GM12878 (cell line): ENCODE data around the gene TRIM9. TPM values are rescaled to one million over a fixed set of nuclear protein-coding genes. Genes with fewer than 3 reads are reported as not detected.

Experiments
- ATAC-seq: fragments of 200-7000 bp; cut with Tn5 transposase; 3 replicates; pipeline ENCODE4 v1.9.1; 2020; ENCODE audit warnings: mild to moderate bottlenecking, moderate library complexity
- BruUV-seq: library from RNA; stranded (reverse); fragments of 400-500 nt; replicated peaks from 2 replicates; lab custom pipeline; 2021; lab: Mats Ljungman, UMichigan
- CTCF ChIA-PET: fragments of 300-600 bp; sonication (Branson Sonifier 250); formaldehyde crosslinking; extraction: SDS; loops from one replicate; lab custom pipeline; 2021; ENCODE audit warnings: inconsistent platforms; lab: Yijun Ruan, JAX
- POLR2A ChIA-PET: fragments of 350-600 bp; formaldehyde crosslinking; extraction: SDS; loops from one replicate; lab custom pipeline; 2021; ENCODE audit warnings: inconsistent platforms; lab: Charles Lee
- RAD21 ChIA-PET: fragments of 300-600 bp; sonication (Branson Sonifier 250); formaldehyde crosslinking; loops from one replicate; lab custom pipeline; 2023; ENCODE audit warnings: antibody characterized with exemption; ENCODE audit not compliant: unreplicated experiment; lab: Charles Lee
- SMC1A ChIA-PET: fragments of 300-600 bp; sonication (Branson Sonifier 250); formaldehyde crosslinking; loops from one replicate; lab custom pipeline; 2023; ENCODE audit not compliant: unreplicated experiment, uncharacterized antibody; lab: Charles Lee
- DNase-seq: peaks from one replicate; pipeline ENCODE4 v3.0.0-alpha.2; 2011; ENCODE audit warnings: low read depth, low spot score
- FAIRE-seq: peaks from 3 replicates; lab custom pipeline; 2011; peaks lifted over from hg19 to GRCh38; lab: Jason Lieb, UNC
- H2AFZ ChIP-seq: 2 replicates; pipeline ENCODE4 v1.6.0; 2011; ENCODE audit warnings: low read depth, low read length, control low read depth; ENCODE audit not compliant: control insufficient read depth
- H3K27ac ChIP-seq: 2 replicates; pipeline ENCODE4 v1.5.1; 2011; ENCODE audit warnings: control low read depth; ENCODE audit not compliant: control insufficient read depth, insufficient read depth
- H3K27me3 ChIP-seq, 2 experiments: replicated peaks in 1 of 2; 2 replicates each; pipeline versions ENCODE4 v1.6.0 to v1.6.1; 2011; ENCODE audit warnings: low read length in 1 of 2; ENCODE audit not compliant: control insufficient read depth in 2 of 2, insufficient read depth in 2 of 2
- H3K36me3 ChIP-seq, 2 experiments: 2 replicates each; pipeline ENCODE4 v1.5.1; 2011; ENCODE audit warnings: low read length in 1 of 2; ENCODE audit not compliant: control insufficient read depth in 2 of 2, insufficient read depth in 2 of 2
- H3K4me1 ChIP-seq: 2 replicates; pipeline ENCODE4 v1.6.1; 2011; ENCODE audit warnings: mild to moderate bottlenecking, low read length, moderate library complexity, mixed read lengths; ENCODE audit not compliant: control insufficient read depth, insufficient read depth
- H3K4me2 ChIP-seq: 2 replicates; pipeline ENCODE4 v1.6.0; 2011; ENCODE audit warnings: control low read depth; ENCODE audit not compliant: control insufficient read depth, insufficient read depth
- H3K4me3 ChIP-seq: fragments of 200-600 bp; sonication (generic); 2 replicates; pipeline ENCODE4 v1.5.1; 2016
- H3K79me2 ChIP-seq: 2 replicates; pipeline ENCODE4 v1.6.0; 2011; ENCODE audit warnings: low read length; ENCODE audit not compliant: control insufficient read depth, insufficient read depth
- H3K9ac ChIP-seq: 2 replicates; pipeline ENCODE4 v1.8.0; 2011; ENCODE audit warnings: low read length, control low read depth, mixed read lengths; ENCODE audit not compliant: control insufficient read depth, insufficient read depth
- H3K9me3 ChIP-seq: replicated peaks from 3 replicates; pipeline ENCODE4 v1.5.1; 2011; ENCODE audit warnings: mild to moderate bottlenecking, low read length; ENCODE audit not compliant: control insufficient read depth, insufficient read depth
- H4K20me1 ChIP-seq: 2 replicates; pipeline ENCODE4 v1.6.0; 2011; ENCODE audit not compliant: control insufficient read depth, insufficient read depth
- ETV6 ChIP-seq, 2 experiments: fragments of 450-650 bp in 1 of 2; IDR thresholded peaks in 1 of 2; conservative IDR thresholded peaks in 1 of 2; 2 replicates each; pipeline ENCODE4 v1.6.1; 2014; ENCODE audit warnings: antibody characterized with exemption in 1 of 2, borderline replicate concordance in 1 of 2, low read depth in 1 of 2, mild to moderate bottlenecking in 1 of 2, moderate library complexity in 1 of 2
- GABPA ChIP-seq: IDR thresholded peaks from 2 replicates; pipeline ENCODE4 v1.6.1; 2014; ENCODE audit warnings: antibody characterized with exemption, low read depth, mild to moderate bottlenecking, inconsistent platforms
- NBN ChIP-seq: fragments of 450-650 bp; IDR thresholded peaks from 2 replicates; pipeline ENCODE4 v1.6.1; 2016
- NKRF ChIP-seq: fragments of 450-650 bp; conservative IDR thresholded peaks from 2 replicates; pipeline ENCODE4 v1.6.1; 2017; ENCODE audit warnings: mild to moderate bottlenecking, moderate library complexity
- PML ChIP-seq: IDR thresholded peaks from 2 replicates; pipeline ENCODE4 v1.6.1; 2012; ENCODE audit warnings: low read length, inconsistent platforms
- SUPT20H ChIP-seq: IDR thresholded peaks from 2 replicates; pipeline ENCODE4 v1.6.1; 2011; ENCODE audit warnings: low read depth, mild to moderate bottlenecking, low read length, moderate library complexity, borderline replicate concordance; ENCODE audit not compliant: control insufficient read depth
- ZNF592 ChIP-seq: fragments of 450-650 bp; IDR thresholded peaks from 2 replicates; pipeline ENCODE4 v1.6.1; 2017; ENCODE audit warnings: mild to moderate bottlenecking, moderate library complexity
- WGBS: methylation state at CpG from one replicate; pipeline ENCODE4 v1.1.6; 2016; ENCODE audit warnings: low lambda C conversion rate; ENCODE audit not compliant: insufficient replicate concordance, insufficient coverage; ENCODE audit errors: missing lambda C conversion rate; 5-methylcytosine and 5-hydroxymethylcytosine counted together
- in situ Hi-C: fragments of 300-500 bp; cut with MboI; formaldehyde crosslinking; loops from 9 replicates; pipeline ENCODE4 v1.14.3; 2018; ENCODE audit warnings: mixed read lengths
- intact Hi-C: fragments of 100-400 bp; cut with micrococcal nuclease; formaldehyde crosslinking; loops from one replicate; pipeline ENCODE4 v1.14.2; 2022; ENCODE audit not compliant: unreplicated experiment
- polyA plus RNA-seq, 11 experiments: library from polyadenylated mRNA; depleted of rRNA in 4 of 11; unstranded in 6 of 11; stranded (reverse) in 5 of 11; fragments of >200 nt; fragmentation: Nextera tagmentation in 4 of 11; fragmentation: Illumina TruSeq in 1 of 11; extraction: Ambion mirVana in 4 of 11; extraction: Trizol in 1 of 11; gene quantifications; 1 replicate in 1 of 11; 2 replicates in 10 of 11; pipeline versions ENCODE4 v1.2.1 to v1.2.3, GENCODE V29; 2011 to 2016; ENCODE audit warnings: inconsistent platforms in 2 of 11, missing spikeins in 2 of 11, low read depth in 1 of 11
- total RNA-seq, 4 experiments: library from RNA; depleted of rRNA in 3 of 4; stranded (reverse); fragments of >200 nt in 3 of 4; fragmentation: Illumina TruSeq in 1 of 4; extraction: Trizol in 1 of 4; gene quantifications; 2 replicates each; pipeline versions ENCODE4 v1.2.1 to v1.2.3, GENCODE V29; 2013 to 2021
- TF ChIP-seq, protein P1 (sequence below), 3 experiments: IDR thresholded peaks in 2 of 3; conservative IDR thresholded peaks in 1 of 3; 2 replicates each; pipeline ENCODE4 v1.5.1; 2011; ENCODE audit warnings: low read depth in 3 of 3, low read length in 3 of 3, mild to moderate bottlenecking in 3 of 3, control low read depth in 2 of 3, moderate library complexity in 2 of 3, inconsistent platforms in 1 of 3, mixed read lengths in 1 of 3; ENCODE audit not compliant: control insufficient read depth in 2 of 3, insufficient read depth in 1 of 3; ENCODE audit errors: extremely low read depth in 1 of 3
- TF ChIP-seq, protein P2 (sequence below): fragments of 150-350 bp; IDR thresholded peaks from 2 replicates; pipeline ENCODE4 v1.6.1; 2014; ENCODE audit warnings: mild to moderate bottlenecking, low read depth, low read length

Gene TRIM9
- total and polyA plus RNA-seq, 10 of the 15 experiments (the other 5 are each of a cell fraction or from before 2014, with no cell fraction given), result 0.04 to 0.18 (median 0.11) TPM; not detected in 2

GRCh38 chr14:50985859-50986331 is 109.0 kb downstream of the TRIM9 start:
- Histone ChIP-seq H4K20me1 (peaks cover 3% of the 10 kb centered on the region; the same call in 1 of the 2 replicates), H3K9ac (no peak overlapping the region), H3K79me2 (no peaks in the 10 kb centered on the region), H3K4me3 (no peak overlapping the region), H3K27ac (no peak overlapping the region), H2AFZ (no peak overlapping the region), H3K9me3 (no peaks in the 10 kb centered on the region), H3K4me1 (no peaks in the 10 kb centered on the region)
- ChIA-PET POLR2A (no interaction called here), CTCF (no interaction called here), RAD21 (no interaction called here), SMC1A (no interaction called here)
- ATAC-seq (no peak), DNase-seq (no peak)
- BruUV-seq, result no TSS peak
- intact Hi-C loops, result no loop called here
- in situ Hi-C loops, result no loop called here
- WGBS, result 66% methylated on average over 12 of the region's 12 CpGs
- TF ChIP-seq ETV6 (conservative IDR thresholded peaks at IDR 0.05 in 1 of 2, IDR thresholded peaks at IDR 0.05 in 1 of 2; ENCODE audit: borderline replicate concordance in 1 of 2, low read depth in 1 of 2), result no peak
- TF ChIP-seq, protein P1, sequence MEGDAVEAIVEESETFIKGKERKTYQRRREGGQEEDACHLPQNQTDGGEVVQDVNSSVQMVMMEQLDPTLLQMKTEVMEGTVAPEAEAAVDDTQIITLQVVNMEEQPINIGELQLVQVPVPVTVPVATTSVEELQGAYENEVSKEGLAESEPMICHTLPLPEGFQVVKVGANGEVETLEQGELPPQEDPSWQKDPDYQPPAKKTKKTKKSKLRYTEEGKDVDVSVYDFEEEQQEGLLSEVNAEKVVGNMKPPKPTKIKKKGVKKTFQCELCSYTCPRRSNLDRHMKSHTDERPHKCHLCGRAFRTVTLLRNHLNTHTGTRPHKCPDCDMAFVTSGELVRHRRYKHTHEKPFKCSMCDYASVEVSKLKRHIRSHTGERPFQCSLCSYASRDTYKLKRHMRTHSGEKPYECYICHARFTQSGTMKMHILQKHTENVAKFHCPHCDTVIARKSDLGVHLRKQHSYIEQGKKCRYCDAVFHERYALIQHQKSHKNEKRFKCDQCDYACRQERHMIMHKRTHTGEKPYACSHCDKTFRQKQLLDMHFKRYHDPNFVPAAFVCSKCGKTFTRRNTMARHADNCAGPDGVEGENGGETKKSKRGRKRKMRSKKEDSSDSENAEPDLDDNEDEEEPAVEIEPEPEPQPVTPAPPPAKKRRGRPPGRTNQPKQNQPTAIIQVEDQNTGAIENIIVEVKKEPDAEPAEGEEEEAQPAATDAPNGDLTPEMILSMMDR (IDR thresholded peaks at IDR 0.05 in 2 of 3, conservative IDR thresholded peaks at IDR 0.05 in 1 of 3; ENCODE audit: control insufficient read depth in 2 of 3, extremely low read depth in 1 of 3, insufficient read depth in 1 of 3, low read depth in 3 of 3, low read length in 3 of 3), result no peak
- TF ChIP-seq, protein P2, sequence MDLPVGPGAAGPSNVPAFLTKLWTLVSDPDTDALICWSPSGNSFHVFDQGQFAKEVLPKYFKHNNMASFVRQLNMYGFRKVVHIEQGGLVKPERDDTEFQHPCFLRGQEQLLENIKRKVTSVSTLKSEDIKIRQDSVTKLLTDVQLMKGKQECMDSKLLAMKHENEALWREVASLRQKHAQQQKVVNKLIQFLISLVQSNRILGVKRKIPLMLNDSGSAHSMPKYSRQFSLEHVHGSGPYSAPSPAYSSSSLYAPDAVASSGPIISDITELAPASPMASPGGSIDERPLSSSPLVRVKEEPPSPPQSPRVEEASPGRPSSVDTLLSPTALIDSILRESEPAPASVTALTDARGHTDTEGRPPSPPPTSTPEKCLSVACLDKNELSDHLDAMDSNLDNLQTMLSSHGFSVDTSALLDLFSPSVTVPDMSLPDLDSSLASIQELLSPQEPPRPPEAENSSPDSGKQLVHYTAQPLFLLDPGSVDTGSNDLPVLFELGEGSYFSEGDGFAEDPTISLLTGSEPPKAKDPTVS, result no peak
- no peak for TF ChIP-seq NKRF
- TF ChIP-seq SUPT20H, result no peak
- TF ChIP-seq ZNF592, result no peak
- TF ChIP-seq PML, result no peak
- no peak for TF ChIP-seq NBN
- TF ChIP-seq GABPA, result no peak
- TF ChIP-seq, all 136 proteins: peak for 0
- H3K36me3 ChIP-seq, result no peaks in the 10 kb centered on the region
- H3K27me3 ChIP-seq, result no peaks in the 10 kb centered on the region; a peak in 1 of 4 replicates
- H3K4me2 ChIP-seq, result no peak overlapping the region
- FAIRE-seq, result no peak
